ENCODE measurements around the gene JDP2. TPM values are rescaled to one million over a fixed set of nuclear protein-coding genes. Genes with fewer than 3 reads are reported as not detected.

The JDP2 gene
- total RNA-seq, 1 experiment from 2014 or later = 5.9 TPM

- no TSS peak for BruUV-seq (replicated peaks)
- Histone ChIP-seq H3K27ac (ENCODE audit: low read depth, low read length, poor library complexity, severe bottlenecking) (no peak overlapping the region), H3K4me3 (ENCODE audit: low read depth, low read length, poor library complexity, severe bottlenecking) (no peak overlapping the region), H3K9me3 (ENCODE audit: low read depth, low read length, poor library complexity, severe bottlenecking) (no peaks in the 10 kb centered on the region), H3K4me1 (ENCODE audit: insufficient read depth, low read length, poor library complexity, severe bottlenecking) (no peaks in the 10 kb centered on the region), H3K36me3 (ENCODE audit: insufficient read depth, low read length, poor library complexity, severe bottlenecking) (no peaks in the 10 kb centered on the region), H3K27me3 (replicated peaks; ENCODE audit: insufficient read depth, low read depth, low read length, poor library complexity) (no peaks in the 10 kb centered on the region)
- intact Hi-C loops (cut with micrococcal nuclease; ENCODE audit: unreplicated experiment) = no loop called here
- ChIA-PET CTCF (no interaction called here), POLR2A (ENCODE audit: low non-redundant PET) (interaction anchor here (0.6 kb wide), 1 partner anchor 128 kb away, joined by 3 read pairs; no protein-coding TSS in a partner anchor)
- DNase-seq (ENCODE audit: low spot score) = no peak
- TF ChIP-seq CTCF (conservative IDR thresholded peaks at IDR 0.05; ENCODE audit: low read depth, low read length) (no peak), EZH2 (IDR thresholded peaks at IDR 0.05; ENCODE audit: borderline replicate concordance, low read depth, low read length, poor library complexity, severe bottlenecking) (no peak)
Observed at GRCh38 chr14:75484711-75485429, 57.0 kb downstream of the JDP2 start.

GRCh38 chr14:75486318-75486717 is 58.5 kb downstream of the JDP2 start:
- H3K36me3 ChIP-seq (ENCODE audit: insufficient read depth, low read length, poor library complexity, severe bottlenecking) = no peaks in the 10 kb centered on the region
- POLR2A ChIA-PET (ENCODE audit: low non-redundant PET) = interaction anchor here (0.9 kb wide), 1 partner anchor 81 kb away, joined by 8 read pairs; no protein-coding TSS in a partner anchor

GRCh38 chr14:75487155-75487671 is 59.4 kb downstream of the JDP2 start:
- DNase-seq (ENCODE audit: low spot score) = no peak
- H3K9me3 ChIP-seq (ENCODE audit: low read depth, low read length, poor library complexity, severe bottlenecking) = no peaks in the 10 kb centered on the region
- intact Hi-C loops (cut with micrococcal nuclease; ENCODE audit: unreplicated experiment) = no loop called here
- H3K4me3 ChIP-seq (ENCODE audit: low read depth, low read length, poor library complexity, severe bottlenecking) = no peak overlapping the region
- H3K36me3 ChIP-seq (ENCODE audit: insufficient read depth, low read length, poor library complexity, severe bottlenecking) = no peaks in the 10 kb centered on the region
- H3K4me1 ChIP-seq (ENCODE audit: insufficient read depth, low read length, poor library complexity, severe bottlenecking) = no peaks in the 10 kb centered on the region
- no peak for TF ChIP-seq CTCF (conservative IDR thresholded peaks at IDR 0.05; ENCODE audit: low read depth, low read length)
- no peak for TF ChIP-seq EZH2 (IDR thresholded peaks at IDR 0.05; ENCODE audit: borderline replicate concordance, low read depth, low read length, poor library complexity, severe bottlenecking)
- H3K27ac ChIP-seq (ENCODE audit: low read depth, low read length, poor library complexity, severe bottlenecking) = no peak overlapping the region
- H3K27me3 ChIP-seq (replicated peaks; ENCODE audit: insufficient read depth, low read depth, low read length, poor library complexity) = no peaks in the 10 kb centered on the region
- CTCF ChIA-PET = interaction anchor here (0.5 to 1.6 kb wide), 6 partner anchors 9 to 252 kb away, joined by 3 to 4 read pairs (median 3); no protein-coding TSS in a partner anchor
- POLR2A ChIA-PET (ENCODE audit: low non-redundant PET) = interaction anchor here (0.9 kb wide), 1 partner anchor 82 kb away, joined by 8 read pairs; no protein-coding TSS in a partner anchor
- no TSS peak for BruUV-seq (replicated peaks)

More at GRCh38 chr14:75486318-75486717, 58.5 kb downstream of the JDP2 start:
- intact Hi-C loops (cut with micrococcal nuclease; ENCODE audit: unreplicated experiment) = no loop called here
- H3K27me3 ChIP-seq (replicated peaks; ENCODE audit: insufficient read depth, low read depth, low read length, poor library complexity) = no peaks in the 10 kb centered on the region
- CTCF ChIA-PET = interaction anchor here (0.7 to 1.6 kb wide), 3 partner anchors 180 to 541 kb away, joined by 3 to 7 read pairs (median 4); no protein-coding TSS in a partner anchor
- no peaks in the 10 kb centered on the region for H3K4me1 ChIP-seq (ENCODE audit: insufficient read depth, low read length, poor library complexity, severe bottlenecking)
- H3K9me3 ChIP-seq (ENCODE audit: low read depth, low read length, poor library complexity, severe bottlenecking) = no peaks in the 10 kb centered on the region
- BruUV-seq (replicated peaks) = no TSS peak
- TF ChIP-seq CTCF (conservative IDR thresholded peaks at IDR 0.05; ENCODE audit: low read depth, low read length) (no peak), EZH2 (IDR thresholded peaks at IDR 0.05; ENCODE audit: borderline replicate concordance, low read depth, low read length, poor library complexity, severe bottlenecking) (no peak)
- no peak overlapping the region for H3K27ac ChIP-seq (ENCODE audit: low read depth, low read length, poor library complexity, severe bottlenecking)
- DNase-seq (ENCODE audit: low spot score) = no peak
- no peak overlapping the region for H3K4me3 ChIP-seq (ENCODE audit: low read depth, low read length, poor library complexity, severe bottlenecking)
